ENCODE data around the gene LPAR1.

Gene LPAR1

DNA sequence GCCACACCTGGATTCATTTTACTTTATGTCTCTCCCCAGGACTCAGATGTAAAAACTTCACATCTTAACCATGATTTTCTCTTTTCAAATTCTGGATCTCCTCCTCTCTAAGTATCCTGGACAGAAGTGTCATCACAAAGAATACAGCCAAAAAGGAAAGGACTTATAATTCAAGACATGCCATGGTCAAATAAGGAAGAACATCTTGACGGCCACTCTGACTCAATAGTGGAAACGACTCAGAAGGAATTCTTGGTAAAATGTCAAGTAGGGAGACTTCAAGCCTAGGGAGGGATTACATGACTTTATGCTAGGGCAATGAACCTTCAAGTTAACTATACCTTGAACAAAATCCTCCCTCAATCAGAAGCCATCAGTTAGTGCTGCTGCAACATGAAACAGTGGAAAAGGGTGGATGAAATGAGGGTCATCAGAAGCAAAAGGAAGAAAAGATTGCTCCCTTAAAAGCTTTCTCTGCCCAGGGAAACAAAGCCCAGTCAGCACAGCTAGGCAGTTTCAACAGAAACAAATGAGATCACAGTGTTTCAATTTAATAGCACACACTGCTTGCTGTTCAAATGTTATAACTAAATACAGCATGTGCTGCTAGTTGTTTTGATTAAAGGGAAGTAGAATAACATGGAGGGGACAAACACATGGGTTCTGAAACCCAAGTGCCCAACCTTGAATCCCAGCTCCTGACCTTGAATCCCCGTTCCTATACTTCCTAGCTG is 101.4 kb downstream of the LPAR1 start:
- Histone ChIP-seq H3K27me3 (replicated peaks; ENCODE audit: insufficient read depth, low read length) (no peaks in the 10 kb centered on the region), H3K4me2 (ENCODE audit: low read depth, low read length) (no peak overlapping the region), H2AFZ (ENCODE audit: low read length) (no peak overlapping the region), H3K4me1 (ENCODE audit: low read length) (0 out of 2 replicates have a peak, but pooled peaks cover 11% of the 10 kb centered on the region), H4K20me1 (ENCODE audit: insufficient read depth, low read length) (no peaks in the 10 kb centered on the region), H3K9me3 (replicated peaks; ENCODE audit: insufficient read depth, low read length) (no peaks in the 10 kb centered on the region), H3K27ac (ENCODE audit: low read length) (no peak overlapping the region), H3K9ac (ENCODE audit: low read length) (no peak overlapping the region), H3K36me3 (replicated peaks; ENCODE audit: insufficient read depth, low read length) (no peaks in the 10 kb centered on the region), H3K79me2 (ENCODE audit: low read length) (no peaks in the 10 kb centered on the region), H3K9me2 (replicated peaks; ENCODE audit: insufficient read depth, low read length) (no peaks in the 10 kb centered on the region), H3F3A (ENCODE audit: insufficient read depth, low read length) (no peaks in the 10 kb centered on the region; the same call in 1 of the 2 replicates), H3K4me3 (ENCODE audit: low read length) (no peak overlapping the region)
- TF ChIP-seq EZH2 (optimal IDR thresholded peaks at IDR 0.05; ENCODE audit: low read depth, low read length) = no peak
- TF ChIP-seq, protein P1, sequence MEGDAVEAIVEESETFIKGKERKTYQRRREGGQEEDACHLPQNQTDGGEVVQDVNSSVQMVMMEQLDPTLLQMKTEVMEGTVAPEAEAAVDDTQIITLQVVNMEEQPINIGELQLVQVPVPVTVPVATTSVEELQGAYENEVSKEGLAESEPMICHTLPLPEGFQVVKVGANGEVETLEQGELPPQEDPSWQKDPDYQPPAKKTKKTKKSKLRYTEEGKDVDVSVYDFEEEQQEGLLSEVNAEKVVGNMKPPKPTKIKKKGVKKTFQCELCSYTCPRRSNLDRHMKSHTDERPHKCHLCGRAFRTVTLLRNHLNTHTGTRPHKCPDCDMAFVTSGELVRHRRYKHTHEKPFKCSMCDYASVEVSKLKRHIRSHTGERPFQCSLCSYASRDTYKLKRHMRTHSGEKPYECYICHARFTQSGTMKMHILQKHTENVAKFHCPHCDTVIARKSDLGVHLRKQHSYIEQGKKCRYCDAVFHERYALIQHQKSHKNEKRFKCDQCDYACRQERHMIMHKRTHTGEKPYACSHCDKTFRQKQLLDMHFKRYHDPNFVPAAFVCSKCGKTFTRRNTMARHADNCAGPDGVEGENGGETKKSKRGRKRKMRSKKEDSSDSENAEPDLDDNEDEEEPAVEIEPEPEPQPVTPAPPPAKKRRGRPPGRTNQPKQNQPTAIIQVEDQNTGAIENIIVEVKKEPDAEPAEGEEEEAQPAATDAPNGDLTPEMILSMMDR (IDR thresholded peaks at IDR 0.05; ENCODE audit: low read length) = no peak
- no peak for TF ChIP-seq EZH2phosphoT487 (IDR thresholded peaks at IDR 0.05; ENCODE audit: low read length)
- DNase-seq = no peak

DNA sequence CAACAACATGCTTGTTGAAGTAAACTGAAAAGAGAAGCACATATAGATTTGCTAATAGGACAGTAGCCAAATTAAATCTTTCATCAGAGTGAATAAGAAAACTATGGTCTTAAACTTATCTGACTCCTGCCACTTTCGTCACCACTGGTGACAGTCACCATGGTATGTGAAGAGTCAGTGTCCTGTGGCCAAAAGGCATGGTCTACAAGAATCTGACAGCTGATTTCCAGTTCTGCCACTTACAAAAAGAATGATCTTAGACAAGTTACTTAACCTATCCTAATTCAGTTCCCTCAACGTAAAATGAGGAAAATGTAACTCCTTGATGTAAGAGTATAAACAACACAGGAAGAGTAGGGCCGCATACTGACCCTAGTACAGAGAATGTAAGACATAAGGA is 102.0 kb downstream of the LPAR1 start:
- H3K27me3 ChIP-seq (replicated peaks; ENCODE audit: insufficient read depth, low read length) = no peaks in the 10 kb centered on the region
- no peaks in the 10 kb centered on the region; the same call in 1 of the 2 replicates for H3F3A ChIP-seq (ENCODE audit: insufficient read depth, low read length)
- no peaks in the 10 kb centered on the region for H3K79me2 ChIP-seq (ENCODE audit: low read length)
- no peak overlapping the region for H2AFZ ChIP-seq (ENCODE audit: low read length)
- no peaks in the 10 kb centered on the region for H3K36me3 ChIP-seq (replicated peaks; ENCODE audit: insufficient read depth, low read length)
- no peak overlapping the region for H3K4me2 ChIP-seq (ENCODE audit: low read depth, low read length)
- no peak overlapping the region for H3K9ac ChIP-seq (ENCODE audit: low read length)
- no peak for TF ChIP-seq EZH2phosphoT487 (IDR thresholded peaks at IDR 0.05; ENCODE audit: low read length)
- TF ChIP-seq, protein P1 (IDR thresholded peaks at IDR 0.05; ENCODE audit: low read length) = no peak
- TF ChIP-seq EZH2 (optimal IDR thresholded peaks at IDR 0.05; ENCODE audit: low read depth, low read length) = no peak
- no peak overlapping the region for H3K4me3 ChIP-seq (ENCODE audit: low read length)
- no peaks in the 10 kb centered on the region for H4K20me1 ChIP-seq (ENCODE audit: insufficient read depth, low read length)
- no peaks in the 10 kb centered on the region for H3K9me2 ChIP-seq (replicated peaks; ENCODE audit: insufficient read depth, low read length)
- H3K4me1 ChIP-seq (ENCODE audit: low read length) = 0 out of 2 replicates have a peak, but pooled peaks cover 11% of the 10 kb centered on the region
- DNase-seq = no peak
- no peak overlapping the region for H3K27ac ChIP-seq (ENCODE audit: low read length)
- no peaks in the 10 kb centered on the region for H3K9me3 ChIP-seq (replicated peaks; ENCODE audit: insufficient read depth, low read length)

DNA sequence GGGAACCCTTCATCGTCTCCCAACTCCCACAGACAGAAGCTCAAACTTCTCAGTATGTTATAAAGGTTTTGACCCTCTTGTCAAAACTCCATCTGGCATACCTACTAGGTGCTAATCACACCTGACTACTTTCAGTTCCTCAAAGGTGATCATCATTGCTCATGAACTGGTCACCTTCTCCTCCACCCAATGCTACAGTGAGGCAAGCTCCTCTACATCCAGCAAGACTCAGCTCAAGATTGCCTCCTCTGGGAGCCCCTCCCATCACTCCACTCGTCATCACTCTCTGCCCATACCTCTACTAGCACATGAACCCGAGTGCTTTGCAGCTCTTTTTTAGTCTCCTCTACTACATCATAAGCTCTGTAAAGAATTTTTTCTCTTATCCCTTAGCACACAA is 102.4 kb downstream of the LPAR1 start:
- no peaks in the 10 kb centered on the region for H3K27me3 ChIP-seq (replicated peaks; ENCODE audit: insufficient read depth, low read length)
- no peak for DNase-seq
- H3K4me3 ChIP-seq (ENCODE audit: low read length) = no peak overlapping the region
- TF ChIP-seq, protein P1 (IDR thresholded peaks at IDR 0.05; ENCODE audit: low read length) = no peak
- no peak for TF ChIP-seq EZH2phosphoT487 (IDR thresholded peaks at IDR 0.05; ENCODE audit: low read length)
- no peak overlapping the region for H3K27ac ChIP-seq (ENCODE audit: low read length)
- 0 out of 2 replicates have a peak, but pooled peaks cover 11% of the 10 kb centered on the region for H3K4me1 ChIP-seq (ENCODE audit: low read length)
- no peak overlapping the region for H3K4me2 ChIP-seq (ENCODE audit: low read depth, low read length)
- H3K9me2 ChIP-seq (replicated peaks; ENCODE audit: insufficient read depth, low read length) = no peaks in the 10 kb centered on the region
- no peaks in the 10 kb centered on the region for H3K9me3 ChIP-seq (replicated peaks; ENCODE audit: insufficient read depth, low read length)
- no peaks in the 10 kb centered on the region for H3K36me3 ChIP-seq (replicated peaks; ENCODE audit: insufficient read depth, low read length)
- no peaks in the 10 kb centered on the region for H3K79me2 ChIP-seq (ENCODE audit: low read length)
- no peaks in the 10 kb centered on the region for H4K20me1 ChIP-seq (ENCODE audit: insufficient read depth, low read length)
- no peak overlapping the region for H3K9ac ChIP-seq (ENCODE audit: low read length)
- no peak overlapping the region for H2AFZ ChIP-seq (ENCODE audit: low read length)
- no peaks in the 10 kb centered on the region; the same call in 1 of the 2 replicates for H3F3A ChIP-seq (ENCODE audit: insufficient read depth, low read length)

Measured in MM.1S (cell line).